Measurements from ENCODE around the gene TRAF3IP3. TPM values are rescaled to one million over a fixed set of nuclear protein-coding genes. Genes with fewer than 3 reads are reported as not detected.
A peak's percentile ranks its signal among the peaks of the same experiment; 100 is the strongest.

Gene TRAF3IP3
- total and polyA plus RNA-seq, 2 of the 13 experiments (the other 11 are each of a cell fraction or from before 2014, with no cell fraction given): not detected

DNA sequence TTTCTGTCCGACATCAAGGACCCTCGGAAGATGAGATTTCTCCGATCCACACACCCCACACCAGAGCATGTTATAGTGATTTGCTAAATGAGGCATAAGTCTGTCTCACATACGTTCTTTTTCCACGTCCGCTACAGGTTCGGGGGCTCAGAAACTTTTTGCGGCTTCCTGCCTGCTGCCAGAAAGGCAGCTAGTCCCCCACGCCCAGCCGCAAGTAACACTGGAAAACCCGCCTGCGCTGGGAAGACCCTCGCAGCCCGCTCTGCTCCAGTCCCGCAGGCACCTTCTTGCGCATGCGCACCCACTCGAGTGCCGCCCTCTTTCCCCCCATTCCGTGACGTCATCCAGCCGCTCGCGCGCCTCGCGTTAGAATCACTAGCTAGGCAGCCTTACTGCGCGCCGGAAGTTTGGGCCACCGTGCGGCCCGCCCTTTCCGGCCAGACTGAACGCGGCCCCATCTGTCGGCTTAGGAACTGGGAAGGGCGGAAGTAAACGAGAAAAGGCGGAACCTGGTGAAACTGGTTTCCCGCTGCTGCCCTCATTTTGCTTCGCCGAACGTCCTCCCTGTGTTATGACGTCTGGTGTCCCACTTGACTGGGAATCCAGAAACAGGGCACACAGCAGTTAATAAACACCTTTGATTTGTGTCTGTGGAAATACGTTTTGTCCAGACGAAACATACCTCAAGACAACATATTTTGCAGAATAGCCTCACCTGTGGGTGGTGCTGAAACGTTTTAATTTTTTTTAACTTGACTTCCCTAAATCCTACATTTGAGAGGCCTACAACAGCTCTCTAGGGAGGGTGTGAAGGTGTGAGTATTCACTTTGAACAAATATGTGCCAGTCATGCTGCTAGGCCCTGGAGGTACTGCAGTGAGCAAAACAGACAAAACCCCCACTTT lies 28.7 kb downstream of the TRAF3IP3 start, which contains the start of gene C1orf74 (continued):
- TF ChIP-seq ZNF646 (CRISPR knock-in tag; IDR thresholded peaks at IDR 0.05) (no peak), FIP1L1 (IDR thresholded peaks at IDR 0.05; ENCODE audit: borderline replicate concordance, insufficient read depth, low read depth, low read length) (no peak), TRIM24 (CRISPR knock-in tag; IDR thresholded peaks at IDR 0.05) (no peak), REL (CRISPR knock-in tag; conservative IDR thresholded peaks at IDR 0.05) (no peak), FUBP1 (CRISPR knock-in tag; IDR thresholded peaks at IDR 0.05; ENCODE audit: borderline replicate concordance) (no peak), SP140L (CRISPR knock-in tag; IDR thresholded peaks at IDR 0.05; ENCODE audit: borderline replicate concordance) (no peak), SETDB1 (CRISPR knock-in tag; IDR thresholded peaks at IDR 0.05; ENCODE audit: borderline replicate concordance) (peak; percentile 84; the same call in 1 of the 2 replicates)
- TF ChIP-seq, protein P1, sequence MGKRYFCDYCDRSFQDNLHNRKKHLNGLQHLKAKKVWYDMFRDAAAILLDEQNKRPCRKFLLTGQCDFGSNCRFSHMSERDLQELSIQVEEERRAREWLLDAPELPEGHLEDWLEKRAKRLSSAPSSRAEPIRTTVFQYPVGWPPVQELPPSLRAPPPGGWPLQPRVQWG (CRISPR knock-in tag; IDR thresholded peaks at IDR 0.05; ENCODE audit: borderline replicate concordance, low read depth): no peak
- TF ChIP-seq, protein P2, sequence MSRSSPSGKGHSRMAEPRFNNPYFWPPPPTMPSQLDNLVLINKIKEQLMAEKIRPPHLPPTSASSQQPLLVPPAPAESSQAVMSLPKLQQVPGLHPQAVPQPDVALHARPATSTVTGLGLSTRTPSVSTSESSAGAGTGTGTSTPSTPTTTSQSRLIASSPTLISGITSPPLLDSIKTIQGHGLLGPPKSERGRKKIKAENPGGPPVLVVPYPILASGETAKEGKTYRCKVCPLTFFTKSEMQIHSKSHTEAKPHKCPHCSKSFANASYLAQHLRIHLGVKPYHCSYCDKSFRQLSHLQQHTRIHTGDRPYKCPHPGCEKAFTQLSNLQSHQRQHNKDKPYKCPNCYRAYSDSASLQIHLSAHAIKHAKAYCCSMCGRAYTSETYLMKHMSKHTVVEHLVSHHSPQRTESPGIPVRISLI (CRISPR knock-in tag; IDR thresholded peaks at IDR 0.05; ENCODE audit: borderline replicate concordance): no peak
- TF ChIP-seq, protein P3, sequence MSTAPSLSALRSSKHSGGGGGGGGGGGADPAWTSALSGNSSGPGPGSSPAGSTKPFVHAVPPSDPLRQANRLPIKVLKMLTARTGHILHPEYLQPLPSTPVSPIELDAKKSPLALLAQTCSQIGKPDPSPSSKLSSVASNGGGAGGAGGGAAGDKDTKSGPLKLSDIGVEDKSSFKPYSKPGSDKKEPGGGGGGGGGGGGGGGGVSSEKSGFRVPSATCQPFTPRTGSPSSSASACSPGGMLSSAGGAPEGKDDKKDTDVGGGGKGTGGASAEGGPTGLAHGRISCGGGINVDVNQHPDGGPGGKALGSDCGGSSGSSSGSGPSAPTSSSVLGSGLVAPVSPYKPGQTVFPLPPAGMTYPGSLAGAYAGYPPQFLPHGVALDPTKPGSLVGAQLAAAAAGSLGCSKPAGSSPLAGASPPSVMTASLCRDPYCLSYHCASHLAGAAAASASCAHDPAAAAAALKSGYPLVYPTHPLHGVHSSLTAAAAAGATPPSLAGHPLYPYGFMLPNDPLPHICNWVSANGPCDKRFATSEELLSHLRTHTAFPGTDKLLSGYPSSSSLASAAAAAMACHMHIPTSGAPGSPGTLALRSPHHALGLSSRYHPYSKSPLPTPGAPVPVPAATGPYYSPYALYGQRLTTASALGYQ (CRISPR knock-in tag; IDR thresholded peaks at IDR 0.05): no peak
- TF ChIP-seq, protein P4, sequence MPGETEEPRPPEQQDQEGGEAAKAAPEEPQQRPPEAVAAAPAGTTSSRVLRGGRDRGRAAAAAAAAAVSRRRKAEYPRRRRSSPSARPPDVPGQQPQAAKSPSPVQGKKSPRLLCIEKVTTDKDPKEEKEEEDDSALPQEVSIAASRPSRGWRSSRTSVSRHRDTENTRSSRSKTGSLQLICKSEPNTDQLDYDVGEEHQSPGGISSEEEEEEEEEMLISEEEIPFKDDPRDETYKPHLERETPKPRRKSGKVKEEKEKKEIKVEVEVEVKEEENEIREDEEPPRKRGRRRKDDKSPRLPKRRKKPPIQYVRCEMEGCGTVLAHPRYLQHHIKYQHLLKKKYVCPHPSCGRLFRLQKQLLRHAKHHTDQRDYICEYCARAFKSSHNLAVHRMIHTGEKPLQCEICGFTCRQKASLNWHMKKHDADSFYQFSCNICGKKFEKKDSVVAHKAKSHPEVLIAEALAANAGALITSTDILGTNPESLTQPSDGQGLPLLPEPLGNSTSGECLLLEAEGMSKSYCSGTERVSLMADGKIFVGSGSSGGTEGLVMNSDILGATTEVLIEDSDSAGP (CRISPR knock-in tag; IDR thresholded peaks at IDR 0.05; ENCODE audit: borderline replicate concordance): peak; percentile 61; the same call in 1 of the 2 replicates

All from HepG2 (cell line).